GM12865 (cell line): ENCODE results near the gene SLC26A11.
A peak's percentile ranks its signal among the peaks of the same experiment; 100 is the strongest.

Experiments used
- DNase-seq: peaks from one replicate; pipeline ENCODE4 v3.0.0; 2010; ENCODE audit warnings: low read depth
- H3K4me3 ChIP-seq: 2 replicates; pipeline ENCODE4 v1.5.1; 2011; ENCODE audit warnings: mild to moderate bottlenecking, low read depth, low read length, control low read depth
- TF ChIP-seq, protein P1 (sequence below): IDR thresholded peaks from 2 replicates; pipeline ENCODE4 v1.5.1; 2011; ENCODE audit warnings: low read length, control low read depth, low read depth, inconsistent platforms; ENCODE audit not compliant: insufficient read depth; ENCODE audit errors: missing control alignments

SLC26A11 gene

DNA sequence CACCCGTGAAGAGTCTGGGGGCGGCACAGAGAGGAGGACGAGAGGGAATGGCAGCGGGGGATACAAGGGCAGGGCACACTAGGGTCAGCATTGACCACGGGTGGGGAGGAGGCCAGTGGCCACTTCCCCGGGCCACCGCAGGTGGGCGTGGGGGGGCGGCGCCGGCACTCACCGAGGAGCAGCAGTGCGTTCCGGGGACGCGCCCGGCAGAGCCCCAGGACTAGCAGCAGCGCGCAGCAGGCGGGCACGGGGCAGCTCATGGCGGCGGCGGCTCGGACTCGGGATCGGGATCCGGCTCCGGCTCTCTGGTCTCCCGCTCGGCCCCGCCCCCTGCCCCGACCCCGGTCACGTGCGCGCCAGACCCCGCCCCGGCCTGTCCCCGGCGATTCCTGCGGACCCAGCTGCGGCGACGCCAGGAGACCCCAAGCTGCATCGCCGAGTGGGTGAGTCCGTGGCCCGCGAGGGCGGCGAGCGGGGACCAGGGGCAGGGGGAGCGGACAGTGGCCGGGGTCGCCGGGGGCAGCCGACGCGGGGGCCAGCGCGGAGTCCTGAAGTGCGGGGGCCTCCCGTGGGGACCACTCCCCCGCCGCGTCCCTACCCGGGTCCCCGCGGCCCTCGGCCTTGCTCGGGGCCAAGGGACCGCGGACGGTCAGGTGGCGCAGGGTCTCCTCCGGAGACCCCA lies at the start of gene SLC26A11, which contains the start of gene SGSH:
SLC26A11 (plus strand) TSS at position 374 of the 682 bp plus-strand sequence. CDS start 1,134 bp downstream, outside the sequence.
SGSH (minus strand) TSS at position 280 of the 682 bp plus-strand sequence; CDS start at position 260, 20 bp downstream.
- DNase-seq = peak; percentile 73
- TF ChIP-seq, protein P1, sequence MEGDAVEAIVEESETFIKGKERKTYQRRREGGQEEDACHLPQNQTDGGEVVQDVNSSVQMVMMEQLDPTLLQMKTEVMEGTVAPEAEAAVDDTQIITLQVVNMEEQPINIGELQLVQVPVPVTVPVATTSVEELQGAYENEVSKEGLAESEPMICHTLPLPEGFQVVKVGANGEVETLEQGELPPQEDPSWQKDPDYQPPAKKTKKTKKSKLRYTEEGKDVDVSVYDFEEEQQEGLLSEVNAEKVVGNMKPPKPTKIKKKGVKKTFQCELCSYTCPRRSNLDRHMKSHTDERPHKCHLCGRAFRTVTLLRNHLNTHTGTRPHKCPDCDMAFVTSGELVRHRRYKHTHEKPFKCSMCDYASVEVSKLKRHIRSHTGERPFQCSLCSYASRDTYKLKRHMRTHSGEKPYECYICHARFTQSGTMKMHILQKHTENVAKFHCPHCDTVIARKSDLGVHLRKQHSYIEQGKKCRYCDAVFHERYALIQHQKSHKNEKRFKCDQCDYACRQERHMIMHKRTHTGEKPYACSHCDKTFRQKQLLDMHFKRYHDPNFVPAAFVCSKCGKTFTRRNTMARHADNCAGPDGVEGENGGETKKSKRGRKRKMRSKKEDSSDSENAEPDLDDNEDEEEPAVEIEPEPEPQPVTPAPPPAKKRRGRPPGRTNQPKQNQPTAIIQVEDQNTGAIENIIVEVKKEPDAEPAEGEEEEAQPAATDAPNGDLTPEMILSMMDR = no peak
- peak within 1 kb of the TSS; percentile 78 for H3K4me3 ChIP-seq

DNA sequence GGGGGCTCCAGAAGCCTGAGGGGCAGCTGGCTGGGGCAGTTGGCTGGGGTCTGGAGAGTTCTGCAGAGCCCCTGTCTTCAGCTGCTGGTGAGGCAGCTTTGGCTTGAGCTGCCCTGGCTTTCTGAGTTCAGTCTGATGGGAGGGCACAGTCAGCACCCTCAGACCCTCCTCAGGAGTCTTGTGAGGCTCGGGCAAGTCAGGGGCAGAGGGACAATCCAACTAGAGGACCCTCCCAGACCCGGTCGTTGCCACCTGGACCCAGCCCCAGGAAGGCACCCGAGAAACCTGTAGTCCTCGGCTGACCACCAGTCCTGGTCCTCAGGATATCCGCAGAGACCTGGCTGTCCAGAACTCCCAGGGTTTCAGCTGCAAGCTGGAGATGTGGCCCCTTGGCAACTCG lies 48.5 kb upstream of the SLC26A11 start:
- TF ChIP-seq, protein P1 = no peak
- no peak overlapping the region for H3K4me3 ChIP-seq
- DNase-seq = no peak

DNA sequence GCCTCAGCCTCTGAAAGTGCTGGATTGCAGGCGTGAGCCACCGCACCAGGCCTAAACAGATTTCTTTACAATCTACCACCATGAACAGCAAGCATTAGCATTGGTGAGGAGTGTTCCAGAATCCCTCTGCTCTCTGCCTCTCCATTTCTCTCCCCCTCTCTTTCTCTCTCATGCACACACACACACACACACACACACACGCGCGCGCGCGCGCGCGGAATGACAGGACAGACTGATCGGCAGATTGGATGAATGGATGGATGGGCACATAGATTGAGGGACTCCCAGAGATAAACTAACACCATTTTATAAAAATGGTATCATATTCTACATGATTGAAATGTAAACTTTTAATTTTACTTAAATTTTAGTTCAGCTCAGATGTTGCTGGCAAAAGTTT lies 47.1 kb upstream of the SLC26A11 start:
- DNase-seq = no peak
- H3K4me3 ChIP-seq = no peak overlapping the region
- TF ChIP-seq, protein P1 = no peak

DNA sequence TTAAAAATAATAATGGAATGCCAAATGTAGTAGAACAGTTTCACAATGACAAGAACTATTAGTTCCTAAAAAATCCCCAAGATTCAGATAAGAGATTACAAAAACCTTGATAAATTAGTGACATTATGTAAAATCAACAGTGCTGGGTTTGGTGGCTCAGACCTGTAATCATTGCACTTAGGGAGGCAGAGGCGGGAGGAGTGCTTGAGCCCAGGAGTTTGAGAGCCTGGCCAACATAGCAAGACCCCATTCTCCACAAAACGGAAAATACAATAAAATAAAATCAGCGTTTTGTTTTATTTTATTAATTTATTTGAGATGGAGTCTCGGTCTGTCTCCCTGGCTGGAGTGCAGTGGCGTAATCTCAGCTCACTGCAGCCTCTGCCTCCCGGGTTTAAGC lies 46.3 kb upstream of the SLC26A11 start:
- no peak for DNase-seq
- TF ChIP-seq, protein P1 = no peak
- H3K4me3 ChIP-seq = no peak overlapping the region

DNA sequence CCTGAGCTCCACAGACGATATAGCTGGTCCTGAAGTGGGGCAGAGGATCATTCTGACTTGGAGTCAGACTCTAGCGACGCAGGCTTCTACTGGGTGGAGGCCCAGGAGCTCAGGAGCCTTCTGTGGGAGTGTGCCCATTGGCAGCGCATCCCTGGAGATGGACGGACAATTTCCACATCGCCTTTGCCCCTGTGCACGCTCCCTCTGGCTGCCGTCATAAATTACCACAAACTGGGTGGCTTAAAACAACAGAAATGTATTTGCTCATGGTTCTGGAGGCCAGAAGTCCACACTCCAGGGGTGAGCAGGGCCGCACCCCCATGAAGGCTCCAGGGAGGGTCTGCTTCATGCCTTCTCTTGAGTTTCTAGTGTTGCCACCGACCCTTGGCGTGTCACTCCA lies 43.5 kb upstream of the SLC26A11 start:
- no peak for DNase-seq
- TF ChIP-seq, protein P1 = no peak
- H3K4me3 ChIP-seq = no peak overlapping the region

DNA sequence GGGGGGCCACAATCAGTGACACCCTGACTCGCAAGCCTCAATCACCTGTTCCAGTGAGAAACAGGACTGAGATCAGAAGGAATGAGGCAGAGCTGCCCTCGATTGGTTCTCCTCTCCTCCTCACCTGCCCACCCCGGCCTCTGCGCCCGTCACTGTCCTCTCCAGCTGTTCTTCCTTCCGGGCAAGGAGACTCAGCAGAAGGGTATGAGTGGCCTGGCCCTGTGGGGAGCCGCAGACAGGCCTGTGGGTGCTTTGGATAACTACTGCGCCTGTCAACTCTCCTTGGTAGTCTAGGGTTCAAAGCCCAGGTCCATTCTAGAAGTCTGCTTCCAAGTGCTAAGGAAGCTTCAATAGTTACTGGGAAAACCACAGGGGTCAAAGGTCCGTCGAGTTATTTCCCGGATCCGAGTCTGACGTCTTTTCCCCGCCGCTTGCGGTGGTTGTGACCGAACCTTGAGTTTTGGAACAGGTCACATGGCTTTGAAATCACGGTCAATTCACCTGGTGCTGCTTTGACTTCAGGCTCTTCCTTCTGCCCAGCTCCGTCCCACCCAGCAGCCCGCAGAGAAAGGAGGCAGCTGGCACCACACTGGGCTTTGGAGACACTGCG lies 42.1 kb upstream of the SLC26A11 start:
- no peak overlapping the region for H3K4me3 ChIP-seq
- TF ChIP-seq, protein P1 = no peak
- DNase-seq = no peak

DNA sequence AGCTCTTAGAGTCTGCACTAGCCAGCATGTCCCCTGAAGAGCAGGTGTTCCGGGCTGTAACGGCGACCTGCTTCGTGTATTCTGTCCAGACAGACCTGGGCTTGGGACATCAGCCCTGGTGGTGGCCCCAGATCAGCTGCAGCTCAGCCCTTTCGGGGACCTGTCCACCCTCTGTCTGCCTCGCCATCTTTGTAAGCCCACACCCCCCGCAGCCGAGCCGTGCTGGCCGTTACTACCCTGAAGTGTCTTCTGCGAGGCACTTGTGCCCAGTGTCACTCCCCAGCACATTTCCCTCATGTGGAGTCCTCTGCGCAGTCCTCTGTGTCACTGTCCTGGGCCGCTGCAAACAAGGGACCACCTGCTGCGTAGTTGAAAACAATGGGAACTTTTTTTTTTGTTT lies 40.0 kb upstream of the SLC26A11 start:
- no peak for DNase-seq
- TF ChIP-seq, protein P1 = no peak

More for the DNA sequence above, 40.0 kb upstream of the SLC26A11 start:
- H3K4me3 ChIP-seq = no peak overlapping the region
